ENCODE results near the gene BTN3A1. TPM values are rescaled to one million over a fixed set of nuclear protein-coding genes. Genes with fewer than 3 reads are reported as not detected.
A peak's percentile ranks its signal among the peaks of the same experiment; 100 is the strongest.

Gene BTN3A1
- total RNA-seq, 2 donors from 2014 or later, result 1.9 to 2.0 TPM

DNA sequence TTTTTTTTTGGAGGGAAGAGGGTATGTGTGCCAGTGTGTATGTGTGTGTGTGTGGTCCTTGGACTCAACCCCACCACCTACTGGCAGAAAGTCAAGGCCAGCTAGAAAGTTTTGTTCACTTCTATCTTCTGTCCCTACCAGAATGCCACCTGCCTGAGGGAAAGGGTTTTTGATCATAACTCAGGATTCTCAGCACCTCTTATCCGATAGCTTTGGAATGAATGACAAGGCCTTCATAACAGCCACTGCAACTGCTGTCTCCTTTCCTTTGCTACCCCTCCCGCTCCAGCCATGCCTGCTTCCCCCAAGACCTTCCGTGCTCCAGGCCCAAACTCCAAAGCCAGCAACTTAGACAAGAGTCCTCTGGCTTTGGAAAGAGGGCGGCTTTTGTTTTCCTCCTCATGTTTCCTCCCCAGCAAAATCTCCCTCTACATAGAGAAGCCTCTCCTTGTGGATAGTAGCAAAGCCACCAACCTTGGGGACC lies 18.7 kb downstream of the BTN3A1 start:
- peaks cover 19% of the 10 kb centered on the region for H3K9me3 Mint-ChIP-seq
- no peak overlapping the region for H3K27ac Mint-ChIP-seq
- peak overlapping the region; percentile 98 for H3K4me3 ChIP-seq (ENCODE audit: low read length)
- H3K36me3 ChIP-seq (ENCODE audit: control insufficient read depth, insufficient read depth, low read length), result no peaks in the 10 kb centered on the region
- peaks cover 6% of the 10 kb centered on the region for H3K36me3 Mint-ChIP-seq (ENCODE audit: low read depth)
- peaks cover 15% of the 10 kb centered on the region for H3K9me3 ChIP-seq (ENCODE audit: control insufficient read depth, low read length)
- peak overlapping the region; percentile 15 for H3K27ac ChIP-seq (ENCODE audit: low read depth, low read length)
- H3K4me1 ChIP-seq (ENCODE audit: control insufficient read depth, insufficient read depth, low read length), result no peaks in the 10 kb centered on the region
- peak; percentile 74 for DNase-seq
- TF ChIP-seq, protein P1, sequence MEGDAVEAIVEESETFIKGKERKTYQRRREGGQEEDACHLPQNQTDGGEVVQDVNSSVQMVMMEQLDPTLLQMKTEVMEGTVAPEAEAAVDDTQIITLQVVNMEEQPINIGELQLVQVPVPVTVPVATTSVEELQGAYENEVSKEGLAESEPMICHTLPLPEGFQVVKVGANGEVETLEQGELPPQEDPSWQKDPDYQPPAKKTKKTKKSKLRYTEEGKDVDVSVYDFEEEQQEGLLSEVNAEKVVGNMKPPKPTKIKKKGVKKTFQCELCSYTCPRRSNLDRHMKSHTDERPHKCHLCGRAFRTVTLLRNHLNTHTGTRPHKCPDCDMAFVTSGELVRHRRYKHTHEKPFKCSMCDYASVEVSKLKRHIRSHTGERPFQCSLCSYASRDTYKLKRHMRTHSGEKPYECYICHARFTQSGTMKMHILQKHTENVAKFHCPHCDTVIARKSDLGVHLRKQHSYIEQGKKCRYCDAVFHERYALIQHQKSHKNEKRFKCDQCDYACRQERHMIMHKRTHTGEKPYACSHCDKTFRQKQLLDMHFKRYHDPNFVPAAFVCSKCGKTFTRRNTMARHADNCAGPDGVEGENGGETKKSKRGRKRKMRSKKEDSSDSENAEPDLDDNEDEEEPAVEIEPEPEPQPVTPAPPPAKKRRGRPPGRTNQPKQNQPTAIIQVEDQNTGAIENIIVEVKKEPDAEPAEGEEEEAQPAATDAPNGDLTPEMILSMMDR (conservative IDR thresholded peaks at IDR 0.05), result peak; percentile 79
- H3K27me3 ChIP-seq (ENCODE audit: control insufficient read depth, insufficient read depth, low read length, poor library complexity, severe bottlenecking), result no peaks in the 10 kb centered on the region
- H3K4me3 Mint-ChIP-seq, result no peak overlapping the region
- H3K9ac ChIP-seq (ENCODE audit: extremely low read depth, low read length, poor library complexity, severe bottlenecking), result peak overlapping the region; percentile 82
- H3K4me1 Mint-ChIP-seq, result peaks cover 4% of the 10 kb centered on the region
- 61 to 100% methylated on average over 1 to 4 of the region's 4 CpGs for WGBS, 2 experiments (ENCODE audit: insufficient coverage in 1 of 2, insufficient read length in 1 of 2)
- H3K27me3 Mint-ChIP-seq (ENCODE audit: insufficient read depth), result peaks cover 2% of the 10 kb centered on the region

DNA sequence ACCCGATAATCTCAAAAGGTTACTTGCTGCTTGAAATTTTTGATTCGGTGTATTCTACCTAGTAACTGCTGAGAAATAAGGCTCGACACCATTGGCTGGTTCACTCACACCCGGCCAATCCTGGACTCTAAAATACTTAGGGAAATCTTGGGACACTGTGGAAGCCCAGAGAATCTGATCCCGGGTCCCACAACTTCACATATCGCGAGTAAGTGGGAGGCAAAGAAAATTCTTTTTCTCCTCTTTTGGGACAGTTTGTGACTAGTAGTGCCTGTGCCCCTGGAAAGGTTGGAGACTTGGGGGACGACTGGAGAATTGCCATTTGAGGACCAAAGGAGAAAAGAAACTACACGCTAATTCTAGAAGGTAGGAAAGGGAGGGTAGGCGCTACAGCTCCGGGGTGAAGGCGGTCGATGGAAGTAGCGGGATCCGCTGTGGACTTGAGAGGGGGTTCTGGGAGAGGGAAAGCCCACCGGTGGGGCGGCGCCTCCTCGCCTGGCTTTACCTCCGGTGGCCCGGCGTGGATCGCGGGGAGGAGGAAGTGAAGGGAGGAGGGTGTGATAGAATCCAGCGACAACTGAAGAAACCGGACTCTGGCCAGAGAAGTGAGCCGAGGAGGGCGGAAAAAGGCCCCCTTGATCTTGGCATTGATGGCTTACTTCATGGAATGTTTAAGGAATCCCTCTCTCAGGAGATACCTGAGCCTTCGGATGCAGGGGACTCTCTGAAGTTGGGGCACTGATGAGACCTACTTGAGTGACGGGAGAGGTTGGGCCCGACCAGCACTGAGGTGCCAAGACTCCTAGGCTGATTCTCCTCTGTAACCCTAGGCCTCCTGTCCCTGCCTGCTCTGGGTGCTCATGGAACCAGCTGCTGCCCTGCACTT lies 19.4 kb downstream of the BTN3A1 start:
- peak; percentile 91 for DNase-seq
- Histone ChIP-seq H3K4me3 (ENCODE audit: low read length) (peak overlapping the region; percentile 98), H3K27ac (ENCODE audit: low read depth, low read length) (peak overlapping the region; percentile 15), H3K4me1 (ENCODE audit: control insufficient read depth, insufficient read depth, low read length) (no peaks in the 10 kb centered on the region), H3K27me3 (ENCODE audit: control insufficient read depth, insufficient read depth, low read length, poor library complexity, severe bottlenecking) (no peaks in the 10 kb centered on the region), H3K36me3 (ENCODE audit: control insufficient read depth, insufficient read depth, low read length) (no peaks in the 10 kb centered on the region), H3K9me3 (ENCODE audit: control insufficient read depth, low read length) (peaks cover 15% of the 10 kb centered on the region), H3K9ac (ENCODE audit: extremely low read depth, low read length, poor library complexity, severe bottlenecking) (peak overlapping the region; percentile 82)
- H3K4me1 Mint-ChIP-seq, result peaks cover 4% of the 10 kb centered on the region
- TF ChIP-seq, protein P1 (conservative IDR thresholded peaks at IDR 0.05), result no peak
- H3K4me3 Mint-ChIP-seq, result no peak overlapping the region
- no peak overlapping the region for H3K27ac Mint-ChIP-seq
- no peaks in the 10 kb centered on the region for H3K27me3 Mint-ChIP-seq (ENCODE audit: insufficient read depth)
- peaks cover 12% of the 10 kb centered on the region for H3K36me3 Mint-ChIP-seq (ENCODE audit: low read depth)
- peaks cover 19% of the 10 kb centered on the region for H3K9me3 Mint-ChIP-seq
- 4 to 5% methylated on average over 10 to 31 of the region's 31 CpGs for WGBS, 2 experiments (ENCODE audit: insufficient coverage in 1 of 2, insufficient read length in 1 of 2)

DNA sequence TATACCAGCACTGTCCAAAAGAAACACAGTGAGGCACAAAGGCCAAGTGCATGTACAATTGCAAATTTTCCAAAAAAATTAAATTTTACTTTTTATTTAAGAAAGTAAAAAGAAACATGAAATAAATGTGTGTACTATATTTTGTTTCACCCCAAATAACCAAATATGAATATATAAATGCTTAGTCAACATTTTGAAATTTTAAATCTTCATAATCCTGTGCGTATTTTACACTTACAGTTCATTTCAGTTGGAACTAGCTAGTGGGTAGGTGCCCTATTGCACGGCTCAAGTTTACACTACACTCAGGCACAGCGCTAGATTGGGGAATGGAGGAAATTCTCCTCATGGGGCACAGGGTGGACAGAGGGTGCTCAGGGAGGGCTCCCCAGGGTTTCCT lies 20.3 kb downstream of the BTN3A1 start:
- H3K4me3 Mint-ChIP-seq, result no peak overlapping the region
- no peak overlapping the region for H3K27ac Mint-ChIP-seq
- H3K4me1 Mint-ChIP-seq, result peaks cover 4% of the 10 kb centered on the region
- H3K36me3 Mint-ChIP-seq (ENCODE audit: low read depth), result peaks cover 20% of the 10 kb centered on the region
- no peak for DNase-seq
- H3K27me3 Mint-ChIP-seq (ENCODE audit: insufficient read depth), result no peaks in the 10 kb centered on the region
- Histone ChIP-seq H3K9ac (ENCODE audit: extremely low read depth, low read length, poor library complexity, severe bottlenecking) (no peak overlapping the region), H3K27ac (ENCODE audit: low read depth, low read length) (no peak overlapping the region), H3K9me3 (ENCODE audit: control insufficient read depth, low read length) (peaks cover 13% of the 10 kb centered on the region), H3K36me3 (ENCODE audit: control insufficient read depth, insufficient read depth, low read length) (no peaks in the 10 kb centered on the region), H3K4me3 (ENCODE audit: low read length) (peak overlapping the region; percentile 98), H3K4me1 (ENCODE audit: control insufficient read depth, insufficient read depth, low read length) (no peaks in the 10 kb centered on the region), H3K27me3 (ENCODE audit: control insufficient read depth, insufficient read depth, low read length, poor library complexity, severe bottlenecking) (no peaks in the 10 kb centered on the region)
- H3K9me3 Mint-ChIP-seq, result peaks cover 15% of the 10 kb centered on the region
- WGBS, 2 experiments (ENCODE audit: insufficient coverage in 1 of 2, insufficient read length in 1 of 2), result 95% methylated on average over 3 of the region's 3 CpGs; no CpG with 5 or more reads in 1 of the 2 experiments
- TF ChIP-seq, protein P1 (conservative IDR thresholded peaks at IDR 0.05), result no peak

Data from endodermal cell (in vitro differentiated cells).